ENCODE measurements around the gene STMN3.

DNA sequence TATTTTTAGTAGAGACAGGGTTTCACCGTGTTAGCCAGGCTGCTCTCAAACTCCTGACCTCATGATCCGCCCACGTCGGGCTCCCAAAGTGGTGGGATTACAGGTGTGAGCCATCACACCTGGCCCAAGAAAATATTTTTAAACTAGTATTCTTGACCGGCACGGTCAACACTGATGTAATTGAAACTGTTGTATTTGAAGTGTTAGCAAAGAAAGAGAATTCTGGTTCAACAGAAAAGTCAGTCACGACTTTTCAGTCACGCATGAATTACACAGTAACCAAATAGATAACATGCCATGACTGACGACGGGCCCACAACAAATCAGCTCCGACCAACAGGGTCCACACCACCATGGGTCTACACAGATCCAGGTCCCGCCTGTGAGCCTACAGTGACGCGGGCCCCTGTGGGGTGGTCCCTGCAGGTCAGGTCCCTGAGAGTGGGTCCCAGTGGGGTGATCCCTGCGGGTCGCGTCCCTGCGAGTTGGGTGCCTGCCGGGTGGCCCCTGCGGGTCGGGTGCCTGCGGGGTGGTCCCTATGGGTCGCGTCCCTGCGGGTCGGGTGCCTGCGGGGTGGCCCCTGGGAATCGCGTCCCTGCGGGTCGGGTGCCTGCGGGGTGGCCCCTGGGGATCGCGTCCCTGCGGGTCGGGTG lies 27.3 kb downstream of the STMN3 start:
- TF ChIP-seq CTCF (IDR thresholded peaks at IDR 0.05; ENCODE audit: low read depth, low read length, missing input control) (no peak), REST (IDR thresholded peaks at IDR 0.05) (no peak), HNF4G (IDR thresholded peaks at IDR 0.05) (no peak), ZBTB33 (IDR thresholded peaks at IDR 0.05) (no peak), FOXA1 (IDR thresholded peaks at IDR 0.05) (no peak)
